ENCODE results near the gene TSNAX.

Gene TSNAX

GRCh38 chr1:231603598-231604275 lies 75.3 kb downstream of the TSNAX start:
- DNase-seq, result no peak

GRCh38 chr1:231604276-231604621 lies 75.8 kb downstream of the TSNAX start:
- no peak for DNase-seq

- DNase-seq, result no peak
These were observed 77.0 kb downstream of the TSNAX start for GRCh38 chr1:231605149-231606100.

- no peak for DNase-seq
These were observed 78.2 kb downstream of the TSNAX start for GRCh38 chr1:231606712-231607111.

- DNase-seq, result no peak
These were observed 81.9 kb downstream of the TSNAX start for GRCh38 chr1:231610388-231610787.

GRCh38 chr1:231611111-231611510 lies 82.6 kb downstream of the TSNAX start:
- DNase-seq, result no peak

- DNase-seq, result peak; percentile 93
These were observed 83.4 kb downstream of the TSNAX start for GRCh38 chr1:231611851-231612250.

GRCh38 chr1:231612393-231613089 lies 84.1 kb downstream of the TSNAX start:
- DNase-seq, result no peak

GRCh38 chr1:231613419-231614349 lies 85.2 kb downstream of the TSNAX start:
- DNase-seq, result peak; percentile 25
